Erythroblast (primary cell): Measurements from ENCODE around the gene PPP4R2.
"Not testable (repeated sequence)": the region's sequence is repeated elsewhere in the genome, so short reads cannot be mapped to it uniquely, and the experiment has no call there.

Source experiments
- GATA1 ChIP-seq: IDR thresholded peaks from 2 replicates; pipeline ENCODE4 v1.6.1; 2011; ENCODE audit warnings: low read depth, mild to moderate bottlenecking, control low read depth, low read length, moderate library complexity
- POLR2A ChIP-seq: IDR thresholded peaks from 2 replicates; pipeline ENCODE4 v1.6.1; 2011; ENCODE audit warnings: mild to moderate bottlenecking, low read length

GRCh38 chr3:73003050-73003449 lies 6.4 kb downstream of the PPP4R2 start:
- not testable (repeated sequence) for TF ChIP-seq POLR2A, GATA1
